ENCODE results near the gene LHFPL6.

LHFPL6 gene

GRCh38 chr13:39335721-39336120 is 267.3 kb downstream of the LHFPL6 start:
- H3K27ac ChIP-seq (ENCODE audit: low read depth, low read length) = no peak overlapping the region
- H3K27me3 ChIP-seq (ENCODE audit: insufficient read depth, low read length) = no peaks in the 10 kb centered on the region

GRCh38 chr13:39330504-39330903 is 272.5 kb downstream of the LHFPL6 start:
- Histone ChIP-seq H3K27ac (ENCODE audit: low read depth, low read length) (no peak overlapping the region), H3K27me3 (ENCODE audit: insufficient read depth, low read length) (no peaks in the 10 kb centered on the region), H3K4me3 (ENCODE audit: low read depth, low read length) (no peak overlapping the region), H3K36me3 (ENCODE audit: insufficient read depth, low read length) (no peaks in the 10 kb centered on the region), H3K4me1 (ENCODE audit: control insufficient read depth, insufficient read depth, low read length, unreplicated experiment) (no peaks in the 10 kb centered on the region), H3K79me2 (ENCODE audit: control insufficient read depth, insufficient read depth, low read length, unreplicated experiment) (no peaks in the 10 kb centered on the region), H2AFZ (ENCODE audit: low read length, unreplicated experiment) (no peak overlapping the region)

More at GRCh38 chr13:39335721-39336120, 267.3 kb downstream of the LHFPL6 start:
- Histone ChIP-seq H3K4me3 (ENCODE audit: low read depth, low read length) (no peak overlapping the region), H3K4me1 (ENCODE audit: control insufficient read depth, insufficient read depth, low read length, unreplicated experiment) (no peaks in the 10 kb centered on the region), H3K79me2 (ENCODE audit: control insufficient read depth, insufficient read depth, low read length, unreplicated experiment) (no peaks in the 10 kb centered on the region), H3K36me3 (ENCODE audit: insufficient read depth, low read length) (no peaks in the 10 kb centered on the region), H2AFZ (ENCODE audit: low read length, unreplicated experiment) (no peak overlapping the region)

DNA sequence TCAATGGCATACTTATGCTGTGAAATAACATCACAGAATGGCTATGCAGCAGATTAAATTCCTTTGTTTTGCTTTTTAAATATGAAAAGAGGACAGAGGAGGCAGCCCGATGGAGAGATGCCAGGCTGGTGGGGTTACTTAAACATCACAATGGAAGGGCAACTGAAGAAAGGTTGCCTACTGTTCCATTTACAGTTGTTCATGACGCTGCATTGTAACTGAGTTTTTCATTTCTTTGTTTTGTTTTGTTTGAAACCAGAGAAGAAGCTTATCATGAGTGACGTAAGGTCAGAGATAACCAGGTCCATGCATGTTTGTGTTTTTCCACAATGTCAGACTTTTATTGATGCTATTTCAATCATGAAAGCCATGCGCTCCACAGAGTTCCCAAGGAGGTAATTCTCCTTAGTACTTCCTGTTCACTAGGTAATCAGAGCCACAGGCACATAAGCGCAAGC is 273.8 kb downstream of the LHFPL6 start:
- H3K27ac ChIP-seq (ENCODE audit: low read depth, low read length) = no peak overlapping the region
- H3K27me3 ChIP-seq (ENCODE audit: insufficient read depth, low read length) = no peaks in the 10 kb centered on the region
- H3K36me3 ChIP-seq (ENCODE audit: insufficient read depth, low read length) = no peaks in the 10 kb centered on the region
- no peak overlapping the region for H2AFZ ChIP-seq (ENCODE audit: low read length, unreplicated experiment)
- no peak overlapping the region for H3K4me3 ChIP-seq (ENCODE audit: low read depth, low read length)
- H3K4me1 ChIP-seq (ENCODE audit: control insufficient read depth, insufficient read depth, low read length, unreplicated experiment) = no peaks in the 10 kb centered on the region
- no peaks in the 10 kb centered on the region for H3K79me2 ChIP-seq (ENCODE audit: control insufficient read depth, insufficient read depth, low read length, unreplicated experiment)

DNA sequence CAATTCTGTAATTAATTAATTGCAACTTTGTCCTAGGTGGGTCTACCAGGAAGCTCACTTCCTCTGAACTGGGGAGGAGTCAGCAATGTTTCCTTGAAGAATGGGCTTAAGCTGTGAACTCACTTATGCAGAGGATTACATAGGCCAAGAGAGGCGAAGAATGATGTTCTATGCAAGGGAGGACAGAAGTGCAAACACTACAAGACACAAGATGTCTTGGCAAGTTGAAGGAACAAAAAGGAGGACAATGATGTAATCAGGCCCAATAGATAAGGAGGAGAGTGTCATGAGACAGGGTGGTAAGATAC is 275.9 kb downstream of the LHFPL6 start:
- Histone ChIP-seq H3K27me3 (ENCODE audit: insufficient read depth, low read length) (no peaks in the 10 kb centered on the region), H3K4me1 (ENCODE audit: control insufficient read depth, insufficient read depth, low read length, unreplicated experiment) (no peaks in the 10 kb centered on the region), H3K4me3 (ENCODE audit: low read depth, low read length) (no peak overlapping the region), H3K27ac (ENCODE audit: low read depth, low read length) (no peak overlapping the region), H2AFZ (ENCODE audit: low read length, unreplicated experiment) (no peak overlapping the region), H3K36me3 (ENCODE audit: insufficient read depth, low read length) (no peaks in the 10 kb centered on the region), H3K79me2 (ENCODE audit: control insufficient read depth, insufficient read depth, low read length, unreplicated experiment) (no peaks in the 10 kb centered on the region)

DNA sequence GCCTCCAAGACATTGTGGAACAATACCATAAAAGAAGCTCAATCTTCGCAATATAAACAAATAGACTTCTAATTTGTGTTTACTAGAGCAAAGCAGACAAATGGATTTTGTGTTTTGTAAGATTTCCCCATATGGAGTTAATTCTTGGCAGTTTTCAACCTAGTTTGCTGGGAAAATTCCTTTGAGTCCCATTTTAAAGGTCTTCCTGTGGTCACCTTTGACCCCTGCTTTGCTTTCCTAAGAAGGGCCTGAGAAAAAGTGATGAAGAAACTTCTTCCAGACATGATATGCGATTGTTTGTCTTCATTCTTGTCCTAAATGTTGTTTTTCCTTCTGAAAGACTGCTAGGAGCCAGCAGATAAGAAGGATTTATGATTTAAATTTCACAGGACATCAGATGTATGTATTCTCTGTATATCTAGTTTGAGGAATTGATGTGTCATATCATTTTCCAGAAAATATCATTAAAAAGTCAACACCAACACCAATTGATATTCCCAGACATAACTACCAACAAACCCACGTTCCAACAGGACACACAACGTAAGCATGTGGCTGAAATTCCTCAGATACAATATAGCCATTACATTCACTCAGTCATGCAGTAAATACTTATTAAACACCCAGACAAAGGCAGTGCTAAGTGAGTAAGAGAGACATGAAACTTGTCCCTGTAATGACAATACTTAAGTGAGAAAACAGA is 276.4 kb downstream of the LHFPL6 start:
- Histone ChIP-seq H3K27ac (ENCODE audit: low read depth, low read length) (no peak overlapping the region), H3K4me3 (ENCODE audit: low read depth, low read length) (no peak overlapping the region), H3K27me3 (ENCODE audit: insufficient read depth, low read length) (no peaks in the 10 kb centered on the region)

GRCh38 chr13:39324806-39325311 is 278.1 kb downstream of the LHFPL6 start:
- no peaks in the 10 kb centered on the region for H3K36me3 ChIP-seq (ENCODE audit: insufficient read depth, low read length)
- no peak overlapping the region for H2AFZ ChIP-seq (ENCODE audit: low read length, unreplicated experiment)
- H3K27ac ChIP-seq (ENCODE audit: low read depth, low read length) = no peak overlapping the region
- H3K4me1 ChIP-seq (ENCODE audit: control insufficient read depth, insufficient read depth, low read length, unreplicated experiment) = no peaks in the 10 kb centered on the region
- H3K4me3 ChIP-seq (ENCODE audit: low read depth, low read length) = no peak overlapping the region
- no peaks in the 10 kb centered on the region for H3K79me2 ChIP-seq (ENCODE audit: control insufficient read depth, insufficient read depth, low read length, unreplicated experiment)
- no peaks in the 10 kb centered on the region for H3K27me3 ChIP-seq (ENCODE audit: insufficient read depth, low read length)

More for the DNA sequence above, 276.4 kb downstream of the LHFPL6 start:
- no peaks in the 10 kb centered on the region for H3K36me3 ChIP-seq (ENCODE audit: insufficient read depth, low read length)
- no peaks in the 10 kb centered on the region for H3K79me2 ChIP-seq (ENCODE audit: control insufficient read depth, insufficient read depth, low read length, unreplicated experiment)
- no peaks in the 10 kb centered on the region for H3K4me1 ChIP-seq (ENCODE audit: control insufficient read depth, insufficient read depth, low read length, unreplicated experiment)
- no peak overlapping the region for H2AFZ ChIP-seq (ENCODE audit: low read length, unreplicated experiment)

- Histone ChIP-seq H3K4me3 (ENCODE audit: low read depth, low read length) (no peak overlapping the region), H3K27me3 (ENCODE audit: insufficient read depth, low read length) (no peaks in the 10 kb centered on the region), H3K79me2 (ENCODE audit: control insufficient read depth, insufficient read depth, low read length, unreplicated experiment) (no peaks in the 10 kb centered on the region), H3K4me1 (ENCODE audit: control insufficient read depth, insufficient read depth, low read length, unreplicated experiment) (no peaks in the 10 kb centered on the region), H3K36me3 (ENCODE audit: insufficient read depth, low read length) (no peaks in the 10 kb centered on the region), H2AFZ (ENCODE audit: low read length, unreplicated experiment) (no peak overlapping the region), H3K27ac (ENCODE audit: low read depth, low read length) (no peak overlapping the region)
These were observed 280.0 kb downstream of the LHFPL6 start for GRCh38 chr13:39322836-39323585.

- no peak overlapping the region for H3K27ac ChIP-seq (ENCODE audit: low read depth, low read length)
- no peaks in the 10 kb centered on the region for H3K36me3 ChIP-seq (ENCODE audit: insufficient read depth, low read length)
- no peak overlapping the region for H2AFZ ChIP-seq (ENCODE audit: low read length, unreplicated experiment)
- H3K27me3 ChIP-seq (ENCODE audit: insufficient read depth, low read length) = no peaks in the 10 kb centered on the region
- H3K79me2 ChIP-seq (ENCODE audit: control insufficient read depth, insufficient read depth, low read length, unreplicated experiment) = no peaks in the 10 kb centered on the region
- no peak overlapping the region for H3K4me3 ChIP-seq (ENCODE audit: low read depth, low read length)
- peaks cover 12% of the 10 kb centered on the region for H3K4me1 ChIP-seq (ENCODE audit: control insufficient read depth, insufficient read depth, low read length, unreplicated experiment)
These were observed 281.4 kb downstream of the LHFPL6 start for GRCh38 chr13:39321574-39321973.

DNA sequence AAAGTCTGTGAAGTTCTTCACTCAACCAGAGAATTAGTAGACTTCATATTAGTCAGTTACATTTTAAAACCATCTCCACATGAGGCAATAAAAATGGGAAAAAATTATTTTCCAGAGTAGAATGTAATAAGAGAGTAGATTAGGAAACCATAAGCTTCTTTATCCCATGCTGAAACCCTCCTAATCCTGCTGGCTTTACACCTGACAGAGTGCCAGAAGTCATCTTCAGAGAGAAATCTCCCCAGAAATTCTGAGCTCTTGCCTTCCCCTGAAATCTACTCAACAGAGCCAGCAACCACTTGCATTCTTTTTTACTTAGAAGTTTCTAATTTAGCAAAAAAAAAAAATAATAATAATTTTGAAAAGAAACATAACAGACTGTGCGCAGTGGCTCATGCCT is 284.8 kb downstream of the LHFPL6 start:
- Histone ChIP-seq H3K79me2 (ENCODE audit: control insufficient read depth, insufficient read depth, low read length, unreplicated experiment) (no peaks in the 10 kb centered on the region), H3K27ac (ENCODE audit: low read depth, low read length) (no peak overlapping the region), H3K4me3 (ENCODE audit: low read depth, low read length) (no peak overlapping the region), H2AFZ (ENCODE audit: low read length, unreplicated experiment) (no peak overlapping the region), H3K36me3 (ENCODE audit: insufficient read depth, low read length) (no peaks in the 10 kb centered on the region), H3K27me3 (ENCODE audit: insufficient read depth, low read length) (no peaks in the 10 kb centered on the region), H3K4me1 (ENCODE audit: control insufficient read depth, insufficient read depth, low read length, unreplicated experiment) (peaks cover 12% of the 10 kb centered on the region)

- Histone ChIP-seq H3K36me3 (ENCODE audit: insufficient read depth, low read length) (no peaks in the 10 kb centered on the region), H3K27me3 (ENCODE audit: insufficient read depth, low read length) (no peaks in the 10 kb centered on the region), H2AFZ (ENCODE audit: low read length, unreplicated experiment) (no peak overlapping the region), H3K4me3 (ENCODE audit: low read depth, low read length) (no peak overlapping the region), H3K4me1 (ENCODE audit: control insufficient read depth, insufficient read depth, low read length, unreplicated experiment) (peaks cover 12% of the 10 kb centered on the region), H3K27ac (ENCODE audit: low read depth, low read length) (no peak overlapping the region), H3K79me2 (ENCODE audit: control insufficient read depth, insufficient read depth, low read length, unreplicated experiment) (no peaks in the 10 kb centered on the region)
These were observed 285.7 kb downstream of the LHFPL6 start for GRCh38 chr13:39317291-39317690.

GRCh38 chr13:39315796-39316195 is 287.2 kb downstream of the LHFPL6 start:
- Histone ChIP-seq H3K36me3 (ENCODE audit: insufficient read depth, low read length) (no peaks in the 10 kb centered on the region), H3K4me1 (ENCODE audit: control insufficient read depth, insufficient read depth, low read length, unreplicated experiment) (peaks cover 12% of the 10 kb centered on the region), H3K27me3 (ENCODE audit: insufficient read depth, low read length) (no peaks in the 10 kb centered on the region), H3K4me3 (ENCODE audit: low read depth, low read length) (no peak overlapping the region), H3K27ac (ENCODE audit: low read depth, low read length) (no peak overlapping the region), H2AFZ (ENCODE audit: low read length, unreplicated experiment) (no peak overlapping the region), H3K79me2 (ENCODE audit: control insufficient read depth, insufficient read depth, low read length, unreplicated experiment) (no peaks in the 10 kb centered on the region)

All from ACC112 (cell line).